Tibial nerve (tissue), 4 donors: ENCODE data around the gene MMUT.

Experiments used
- EP300 ChIP-seq, 2 donors: sonication (generic); formaldehyde crosslinking; IDR thresholded peaks; one replicate each; pipeline ENCODE4 v1.6.1; 2017; ENCODE audit warnings: antibody characterized with exemption in 2 of 2, mild to moderate bottlenecking in 1 of 2
- POLR2A ChIP-seq, 2 donors: fragments of 450-650 bp; IDR thresholded peaks; one replicate each; pipeline ENCODE4 v1.6.1; 2017; ENCODE audit warnings: antibody characterized with exemption in 2 of 2, mild to moderate bottlenecking in 2 of 2, moderate library complexity in 2 of 2
- TF ChIP-seq, protein P1 (sequence below), 5 experiments: fragments of 200-600 bp in 3 of 5; fragments of 450-650 bp in 2 of 5; sonication (generic) in 3 of 5; IDR thresholded peaks; one replicate each; pipeline ENCODE4 v1.5.1; 2016 to 2019; ENCODE audit warnings: antibody characterized with exemption in 5 of 5, mild to moderate bottlenecking in 3 of 5, moderate library complexity in 2 of 5

DNA sequence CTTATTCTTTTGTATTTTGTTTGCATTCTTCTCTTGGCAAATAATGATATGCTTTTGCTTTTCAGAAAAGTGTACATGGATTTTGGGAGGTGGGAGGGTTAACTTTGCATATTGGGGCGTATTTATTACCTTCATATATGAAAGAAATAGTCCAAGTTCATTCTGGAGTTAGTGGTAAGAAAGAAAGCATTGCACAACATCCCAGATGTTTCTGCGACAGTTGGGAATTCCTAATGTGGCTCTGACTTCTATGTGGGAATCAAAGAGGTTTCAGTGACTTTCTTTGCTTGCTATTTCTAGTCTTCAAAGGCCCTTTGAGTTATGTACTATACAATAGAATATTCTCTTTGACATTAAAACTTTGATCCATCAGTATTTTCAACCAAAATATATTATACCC is 78.1 kb downstream of the MMUT start:
- TF ChIP-seq, protein P1, sequence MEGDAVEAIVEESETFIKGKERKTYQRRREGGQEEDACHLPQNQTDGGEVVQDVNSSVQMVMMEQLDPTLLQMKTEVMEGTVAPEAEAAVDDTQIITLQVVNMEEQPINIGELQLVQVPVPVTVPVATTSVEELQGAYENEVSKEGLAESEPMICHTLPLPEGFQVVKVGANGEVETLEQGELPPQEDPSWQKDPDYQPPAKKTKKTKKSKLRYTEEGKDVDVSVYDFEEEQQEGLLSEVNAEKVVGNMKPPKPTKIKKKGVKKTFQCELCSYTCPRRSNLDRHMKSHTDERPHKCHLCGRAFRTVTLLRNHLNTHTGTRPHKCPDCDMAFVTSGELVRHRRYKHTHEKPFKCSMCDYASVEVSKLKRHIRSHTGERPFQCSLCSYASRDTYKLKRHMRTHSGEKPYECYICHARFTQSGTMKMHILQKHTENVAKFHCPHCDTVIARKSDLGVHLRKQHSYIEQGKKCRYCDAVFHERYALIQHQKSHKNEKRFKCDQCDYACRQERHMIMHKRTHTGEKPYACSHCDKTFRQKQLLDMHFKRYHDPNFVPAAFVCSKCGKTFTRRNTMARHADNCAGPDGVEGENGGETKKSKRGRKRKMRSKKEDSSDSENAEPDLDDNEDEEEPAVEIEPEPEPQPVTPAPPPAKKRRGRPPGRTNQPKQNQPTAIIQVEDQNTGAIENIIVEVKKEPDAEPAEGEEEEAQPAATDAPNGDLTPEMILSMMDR (IDR thresholded peaks at IDR 0.05), result no peak
- no peak for TF ChIP-seq EP300 (IDR thresholded peaks at IDR 0.05)
- no peak for TF ChIP-seq POLR2A (IDR thresholded peaks at IDR 0.05)
